NCI-H82 (cell line): Measurements from ENCODE around the gene SCN4A.

Experiments used
- DNase-seq: peaks from one replicate; lab custom pipeline; 2025; lab: John Stamatoyannopoulos, UW

The SCN4A gene

GRCh38 chr17:63955232-63955631, 17.5 kb downstream of the SCN4A start:
- DNase-seq: no peak

DNA sequence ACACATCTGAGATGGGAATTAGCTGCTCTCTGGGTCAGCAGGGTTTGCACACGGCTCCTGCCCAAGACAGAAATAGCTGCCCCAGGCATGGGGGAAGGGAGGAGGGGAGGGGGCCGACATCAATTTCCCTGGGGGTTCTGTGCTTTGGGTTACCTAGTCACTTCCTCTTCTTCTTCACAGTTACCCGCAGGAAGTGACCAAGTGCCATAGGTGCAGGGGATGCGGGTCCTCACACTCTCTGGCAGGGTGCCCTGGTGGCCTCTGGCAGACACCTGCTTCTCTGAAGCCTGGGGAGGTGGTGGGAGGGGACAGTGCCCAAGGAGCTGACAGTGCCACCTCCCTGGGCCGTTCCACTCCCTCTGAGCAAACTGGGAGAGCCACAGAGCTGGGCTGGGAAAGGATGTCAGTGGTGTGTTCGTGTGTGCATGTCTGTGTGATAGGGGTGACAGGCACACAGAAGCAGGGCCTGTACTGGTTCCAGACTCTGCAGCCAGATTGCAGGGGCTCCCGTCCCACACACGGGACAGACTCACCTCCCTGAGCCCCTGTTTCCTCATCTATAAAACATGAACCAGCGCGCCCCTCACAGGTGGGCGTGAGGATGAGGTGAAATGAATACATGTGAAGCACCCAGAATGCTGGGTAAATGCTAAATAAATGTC, 18.2 kb downstream of the SCN4A start:
- no peak for DNase-seq

DNA sequence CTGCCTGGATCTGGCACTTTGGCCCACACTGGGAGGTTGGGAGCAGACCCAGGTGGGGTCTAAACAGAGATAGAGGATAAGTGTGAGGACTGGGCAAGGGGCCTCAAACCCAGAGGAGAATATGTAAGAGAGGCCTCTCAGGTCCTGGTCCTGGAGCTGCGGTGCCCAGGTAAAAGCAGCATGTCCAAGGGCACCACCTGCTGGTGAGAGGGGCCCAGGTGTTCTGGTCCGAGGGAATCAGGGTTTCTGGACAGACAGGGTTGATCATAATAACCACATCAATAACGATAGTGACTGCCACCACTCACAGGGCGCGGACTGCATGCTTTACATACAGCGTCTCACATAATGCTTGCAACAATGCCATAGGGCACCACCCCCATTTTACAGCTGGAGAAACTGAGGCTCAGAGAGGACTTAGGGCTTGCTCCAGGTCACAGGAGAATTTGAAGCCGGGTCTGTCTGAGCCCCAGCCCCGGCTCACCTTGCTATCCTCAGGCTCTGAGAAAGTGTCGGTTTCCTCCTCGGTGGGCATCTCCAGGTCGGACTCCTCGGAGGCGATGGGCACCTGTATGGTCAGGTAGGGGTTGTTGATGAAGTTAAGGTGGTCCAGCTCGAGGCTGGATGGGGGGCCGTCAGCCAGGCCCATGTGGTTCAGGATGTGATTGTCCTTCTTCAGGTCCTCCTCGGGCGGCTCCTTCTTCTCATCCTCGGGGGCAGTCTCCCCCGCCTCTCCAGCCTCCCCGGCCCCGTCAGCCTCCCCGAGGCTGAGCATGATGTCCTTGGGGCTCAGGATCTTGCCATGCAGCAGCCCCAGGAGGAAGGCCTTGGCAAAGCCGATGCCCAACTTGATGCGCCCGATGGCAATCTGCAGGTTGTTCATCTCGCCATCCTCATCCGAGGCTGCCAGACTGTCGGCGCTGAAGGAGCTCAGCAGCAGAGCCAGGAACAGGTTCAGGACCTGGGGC, 21.5 kb downstream of the SCN4A start:
- DNase-seq: peak; percentile 45

DNA sequence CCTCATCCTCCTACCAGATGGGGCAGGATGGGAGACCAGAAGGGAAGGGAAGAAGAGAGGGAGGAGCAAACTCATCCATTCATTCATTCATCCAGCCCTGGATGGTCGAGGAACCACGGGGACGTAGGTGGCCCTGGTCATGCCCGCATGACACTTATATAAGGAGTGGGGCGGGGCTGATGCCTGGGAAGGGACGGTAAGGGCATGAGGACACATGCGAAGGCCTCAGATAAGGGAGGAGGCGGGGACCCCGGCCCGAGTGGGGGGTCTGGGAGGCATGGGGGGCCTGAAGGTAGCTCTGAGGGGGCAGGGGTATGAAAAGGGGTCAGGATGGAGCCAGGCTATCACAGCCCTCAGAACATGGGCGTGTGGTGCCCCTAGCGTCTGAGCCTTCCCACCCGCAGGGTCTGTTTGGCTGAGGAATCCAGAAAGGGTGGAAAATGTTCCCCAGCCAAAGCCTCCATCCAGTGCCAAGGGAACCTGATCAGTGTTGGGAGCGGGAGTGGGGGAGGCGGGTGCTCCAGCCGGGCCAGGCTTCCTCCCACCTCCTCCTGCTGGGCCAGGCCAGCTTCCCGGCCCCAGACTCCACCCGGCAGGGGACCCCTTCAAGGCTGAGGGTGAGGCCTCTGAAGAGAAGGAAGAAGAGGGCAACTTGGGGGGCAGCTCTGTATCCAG, 23.0 kb downstream of the SCN4A start:
- no peak for DNase-seq

DNA sequence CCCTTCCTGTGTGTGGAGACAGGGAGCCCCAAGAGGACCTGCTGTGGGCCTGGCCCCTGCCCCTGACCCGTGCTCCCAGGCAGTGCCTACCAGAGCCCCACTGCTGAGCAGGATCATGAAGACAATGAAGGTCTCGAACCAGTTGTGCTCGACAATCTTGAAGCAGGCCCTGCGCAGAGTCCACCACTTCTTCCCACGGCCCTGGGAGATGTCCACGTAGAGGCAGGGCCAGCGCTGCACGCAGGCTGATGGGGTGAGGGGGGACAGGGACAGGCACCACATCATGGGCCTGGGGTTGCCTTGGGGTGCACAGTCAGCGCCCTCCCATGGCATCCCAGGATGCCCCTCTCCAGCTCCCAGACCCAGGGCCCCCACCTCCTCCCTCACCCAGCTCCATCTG, 24.2 kb downstream of the SCN4A start:
- no peak for DNase-seq

DNA sequence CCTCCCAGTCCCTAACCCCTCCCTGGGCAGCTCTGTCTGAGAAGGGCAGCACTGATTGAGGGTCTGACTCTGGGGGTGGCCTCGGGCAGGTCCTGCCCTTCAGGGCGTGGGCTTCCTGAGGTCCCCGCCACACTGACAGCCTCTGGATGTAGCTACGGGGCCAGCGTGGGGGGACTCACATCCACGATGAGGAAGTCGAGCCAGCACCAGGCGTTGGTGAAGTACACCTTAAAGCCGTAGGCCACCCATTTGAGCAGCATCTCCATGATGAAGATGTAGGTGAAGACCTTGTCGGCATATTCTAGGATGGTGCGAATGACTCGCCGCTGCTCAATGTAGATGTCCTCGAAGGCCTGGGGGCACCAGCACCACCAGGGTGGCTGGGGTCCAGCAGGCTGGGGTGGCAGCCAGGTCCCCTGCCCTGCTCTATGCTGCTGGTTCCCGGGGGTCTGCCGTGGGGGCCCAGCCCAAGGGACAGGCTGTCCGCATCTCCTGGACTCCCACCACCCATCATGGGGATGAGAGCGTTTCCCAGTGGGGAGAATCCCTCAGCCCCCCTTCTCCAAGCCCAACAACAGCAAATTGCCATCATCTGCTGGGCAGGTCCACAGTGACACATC, 24.9 kb downstream of the SCN4A start:
- DNase-seq: no peak

GRCh38 chr17:63946440-63947363, 26.0 kb downstream of the SCN4A start:
- DNase-seq: peak; percentile 86

DNA sequence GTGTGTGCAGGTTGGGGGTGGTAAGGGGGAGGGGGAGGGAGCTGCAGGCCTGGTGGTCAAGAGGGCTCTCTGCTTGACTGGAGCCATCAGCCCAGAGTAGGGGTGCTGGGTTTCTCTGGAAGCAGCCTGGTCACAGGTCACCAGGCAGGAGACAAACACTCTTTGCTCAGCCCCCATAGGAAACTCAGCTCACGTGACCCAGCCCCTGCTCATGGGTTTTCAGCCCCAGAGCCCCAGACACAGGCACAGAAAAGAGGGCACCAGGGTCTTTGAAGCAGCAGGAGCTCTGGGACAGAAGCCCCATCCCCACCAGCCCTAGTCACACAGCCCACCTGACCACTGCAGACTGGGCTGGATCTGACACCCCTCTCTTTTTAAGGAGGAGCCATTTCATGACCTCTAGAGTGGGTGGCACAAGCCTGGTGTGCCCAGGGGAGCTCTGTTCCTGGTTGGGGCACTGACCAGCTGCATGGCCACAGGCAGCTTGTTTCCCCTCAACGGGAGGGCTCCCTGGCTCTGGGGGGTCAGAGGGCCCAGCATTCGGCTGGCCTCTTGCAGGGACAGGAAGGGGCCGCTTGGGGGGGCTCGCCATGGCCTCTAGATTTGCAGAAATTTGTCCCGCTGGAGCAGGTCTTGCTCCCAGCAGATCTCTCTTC, 26.8 kb downstream of the SCN4A start:
- DNase-seq: no peak

- no peak for DNase-seq
These were observed 27.8 kb downstream of the SCN4A start for GRCh38 chr17:63944736-63945499.

GRCh38 chr17:63943745-63944144, 29.0 kb downstream of the SCN4A start:
- DNase-seq: no peak

GRCh38 chr17:63942309-63942985, 30.3 kb downstream of the SCN4A start:
- no peak for DNase-seq

- DNase-seq: no peak
These were observed 31.0 kb downstream of the SCN4A start for GRCh38 chr17:63941751-63942150.

- DNase-seq: no peak
These were observed 31.6 kb downstream of the SCN4A start for GRCh38 chr17:63941162-63941561.

- no peak for DNase-seq
These were observed 32.1 kb downstream of the SCN4A start for GRCh38 chr17:63940584-63940983.

DNA sequence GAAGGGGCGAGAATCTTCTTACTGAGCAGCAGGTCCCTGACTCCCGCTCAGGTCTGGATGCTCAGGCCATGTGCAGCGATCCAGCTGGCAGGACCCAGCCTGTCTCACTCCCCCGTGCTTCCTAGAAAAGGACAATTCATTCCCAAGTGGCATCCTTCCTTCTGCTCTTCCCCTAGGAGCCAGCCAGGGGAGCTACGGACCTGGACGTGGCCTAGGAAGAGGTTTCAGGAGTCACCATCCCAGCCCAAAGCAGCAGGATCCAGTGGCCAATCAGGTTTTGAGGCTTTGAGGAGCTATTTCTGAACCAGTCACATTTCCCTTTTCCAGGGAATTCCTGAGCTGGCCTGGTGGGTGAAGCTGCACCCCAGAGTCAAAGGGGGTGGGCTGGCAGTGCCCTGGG, 32.8 kb downstream of the SCN4A start:
- no peak for DNase-seq

GRCh38 chr17:63939401-63939800, 33.3 kb downstream of the SCN4A start:
- DNase-seq: no peak

DNA sequence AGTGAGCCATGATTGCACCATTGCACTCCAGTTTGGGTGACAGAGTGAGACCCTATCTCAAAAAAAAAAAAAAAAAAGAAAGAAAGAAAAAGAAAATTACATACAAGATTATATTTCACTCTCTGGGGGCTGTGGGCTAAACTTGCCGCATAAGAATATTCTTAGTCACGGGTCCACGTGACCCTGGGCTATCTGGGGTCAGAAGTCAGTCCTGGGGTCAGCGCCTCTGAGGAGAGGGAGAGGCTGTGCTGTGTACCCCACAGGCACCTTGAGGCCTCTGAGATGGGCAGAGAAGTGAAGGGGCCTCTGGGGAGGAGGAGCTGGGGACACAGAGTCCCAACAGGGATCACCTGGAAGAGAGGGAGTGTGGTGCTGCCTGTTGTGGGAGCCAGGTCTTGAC, 34.8 kb downstream of the SCN4A start:
- DNase-seq: no peak

- no peak for DNase-seq
These were observed 35.4 kb downstream of the SCN4A start for GRCh38 chr17:63937319-63937718.
